Left lung (tissue), 10 donors: ENCODE data around the gene KANK4. TPM values are rescaled to one million over a fixed set of nuclear protein-coding genes. Genes with fewer than 3 reads are reported as not detected.

Experiments used
- ATAC-seq: fragments of 200-7000 bp; cut with Tn5 transposase; one replicate; pipeline ENCODE4 v1.9.1; 2020; ENCODE audit warnings: moderate library complexity
- DNase-seq, 4 donors: peaks; one replicate each; pipeline ENCODE4 v3.0.0-alpha.2; 2013 to 2020
- H3K27ac ChIP-seq, 2 donors: fragments of 200-600 bp; sonication (generic) in 1 of 2; one replicate each; pipeline versions ENCODE4 v1.5.0 to v1.8.0; 2020 to 2021
- H3K27me3 ChIP-seq, 2 donors: fragments of 200-600 bp; sonication (generic) in 1 of 2; one replicate each; pipeline versions ENCODE4 v1.5.0 to v1.8.0; 2020 to 2021
- H3K36me3 ChIP-seq, 2 donors: fragments of 200-600 bp; sonication (generic) in 1 of 2; one replicate each; pipeline versions ENCODE4 v1.5.0 to v1.8.0; 2020 to 2021
- H3K4me1 ChIP-seq, 2 donors: fragments of 200-600 bp; one replicate each; pipeline ENCODE4 v1.8.0; 2021
- H3K4me3 ChIP-seq, 2 donors: fragments of 200-600 bp; sonication (generic) in 1 of 2; one replicate each; pipeline versions ENCODE4 v1.5.0 to v1.8.0; 2020 to 2021; ENCODE audit warnings: mild to moderate bottlenecking in 1 of 2
- H3K9me3 ChIP-seq, 2 donors: fragments of 200-600 bp; sonication (generic) in 1 of 2; one replicate each; pipeline versions ENCODE4 v1.5.0 to v1.8.0; 2020 to 2021
- CTCF ChIP-seq, 2 donors: fragments of 200-600 bp; sonication (generic) in 1 of 2; IDR thresholded peaks; one replicate each; pipeline versions ENCODE4 v1.5.0 to v1.8.0; 2021; ENCODE audit warnings: antibody characterized with exemption in 2 of 2
- intact Hi-C, 2 donors: fragments of 100-400 bp; cut with DNase I; formaldehyde crosslinking; loops; one replicate each; pipeline versions ENCODE4 v1.11.2 to v1.14.2; 2022
- polyA plus RNA-seq, 6 donors: library from polyadenylated mRNA; unstranded; fragments of 120-200 nt; gene quantifications; one replicate each; pipeline ENCODE4 v1.2.1, GENCODE V29; 2013; ENCODE audit not compliant: insufficient read length in 6 of 6
- total RNA-seq, 2 donors: library from RNA; stranded (reverse); fragmentation: NEBNext Ultra II Directional; extraction: Animal tissue kit (Norgen Biotek cat#: 25700); gene quantifications; one replicate each; pipeline ENCODE4 v1.2.1, GENCODE V29; 2021
- donor health status: DM: no; HTN: yes; CAD: no.
- donor health status: DM: no; HTN: no; CAD: no.

The KANK4 gene
- total and polyA plus RNA-seq, 8 donors: 2.0 to 15.1 (median 11.2) TPM

GRCh38 chr1:62356257-62356835 lies 37.1 kb upstream of the KANK4 start:
- Histone ChIP-seq H3K4me3 (no peak overlapping the region), H3K36me3 (no peaks in the 10 kb centered on the region), H3K27me3 (no peaks in the 10 kb centered on the region), H3K27ac (no peak overlapping the region), H3K4me1 (peaks cover 0 to 6% of the 10 kb centered on the region in 2 donors), H3K9me3 (no peaks in the 10 kb centered on the region)
- TF ChIP-seq CTCF (IDR thresholded peaks at IDR 0.05): no peak
- DNase-seq: peak in 1 of 4 donors; percentile 44
- ATAC-seq: peak; percentile 78
- intact Hi-C loops: no loop called here

GRCh38 chr1:62355095-62355494 lies 35.9 kb upstream of the KANK4 start:
- H3K4me1 ChIP-seq: peaks cover 0 to 6% of the 10 kb centered on the region in 2 donors
- intact Hi-C loops: no loop called here
- ATAC-seq (no peak), DNase-seq (no peak)
- H3K36me3 ChIP-seq: no peaks in the 10 kb centered on the region
- H3K27ac ChIP-seq: no peak overlapping the region
- no peaks in the 10 kb centered on the region for H3K27me3 ChIP-seq
- H3K9me3 ChIP-seq: no peaks in the 10 kb centered on the region
- no peak overlapping the region for H3K4me3 ChIP-seq
- TF ChIP-seq CTCF (IDR thresholded peaks at IDR 0.05): no peak

GRCh38 chr1:62353853-62354252 lies 34.6 kb upstream of the KANK4 start:
- ATAC-seq (no peak), DNase-seq (no peak)
- intact Hi-C loops: no loop called here
- H3K27ac ChIP-seq: no peak overlapping the region
- TF ChIP-seq CTCF (IDR thresholded peaks at IDR 0.05): no peak
- peaks cover 0 to 6% of the 10 kb centered on the region in 2 donors for H3K4me1 ChIP-seq
- H3K4me3 ChIP-seq: no peak overlapping the region
- no peaks in the 10 kb centered on the region for H3K36me3 ChIP-seq
- no peaks in the 10 kb centered on the region for H3K27me3 ChIP-seq
- H3K9me3 ChIP-seq: no peaks in the 10 kb centered on the region

GRCh38 chr1:62352387-62352786 lies 33.2 kb upstream of the KANK4 start:
- H3K9me3 ChIP-seq: no peaks in the 10 kb centered on the region
- H3K27ac ChIP-seq: peak overlapping the region in 1 of 2 donors; percentile 39
- H3K4me1 ChIP-seq: peaks cover 0 to 6% of the 10 kb centered on the region in 2 donors
- H3K36me3 ChIP-seq: no peaks in the 10 kb centered on the region
- ATAC-seq (peak; percentile 87), DNase-seq (peak in 1 of 4 donors; percentile 40)
- H3K4me3 ChIP-seq: no peak overlapping the region
- intact Hi-C loops: no loop called here
- TF ChIP-seq CTCF (IDR thresholded peaks at IDR 0.05): no peak
- no peaks in the 10 kb centered on the region for H3K27me3 ChIP-seq

GRCh38 chr1:62349470-62350233 lies 30.4 kb upstream of the KANK4 start:
- no peaks in the 10 kb centered on the region for H3K9me3 ChIP-seq
- TF ChIP-seq CTCF (IDR thresholded peaks at IDR 0.05): no peak
- no peak overlapping the region for H3K27ac ChIP-seq
- intact Hi-C loops: no loop called here
- no peak overlapping the region for H3K4me3 ChIP-seq
- DNase-seq: no peak
- ATAC-seq: no peak
- no peaks in the 10 kb centered on the region for H3K4me1 ChIP-seq
- no peaks in the 10 kb centered on the region for H3K27me3 ChIP-seq
- no peaks in the 10 kb centered on the region for H3K36me3 ChIP-seq
